CD14-positive monocyte (primary cell): ENCODE measurements around the gene SNHG17. TPM values are rescaled to one million over a fixed set of nuclear protein-coding genes. Genes with fewer than 3 reads are reported as not detected.

ENCODE experiments used
- DNase-seq, 3 donors: peaks; one replicate each; pipeline ENCODE4 v3.0.0-alpha.2; 2011 to 2022
- H2AFZ ChIP-seq: 2 replicates; pipeline ENCODE4 v1.6.0; 2012; ENCODE audit warnings: mild to moderate bottlenecking, low read depth, low read length, inconsistent platforms; ENCODE audit not compliant: insufficient read depth, poor library complexity, severe bottlenecking
- H3K27ac ChIP-seq, 2 donors: 1 replicate in 1 of 2; 2 replicates in 1 of 2; pipeline ENCODE4 v1.5.1; 2012 to 2013; ENCODE audit warnings: low read length in 2 of 2, control low read depth in 1 of 2, inconsistent platforms in 1 of 2, low read depth in 1 of 2, mild to moderate bottlenecking in 1 of 2
- H3K27me3 ChIP-seq, 2 donors: one replicate each; pipeline versions ENCODE4 v1.6.0 to v1.6.1; 2011 to 2013; ENCODE audit warnings: low read length in 2 of 2; ENCODE audit not compliant: control insufficient read depth in 2 of 2, insufficient read depth in 2 of 2
- H3K36me3 ChIP-seq, 2 donors: replicated peaks in 1 of 2; 1 replicate in 1 of 2; 2 replicates in 1 of 2; pipeline versions ENCODE4 v1.5.1 to v1.6.1; 2012 to 2013; ENCODE audit warnings: low read length in 2 of 2, control low read depth in 1 of 2, inconsistent platforms in 1 of 2, mild to moderate bottlenecking in 1 of 2; ENCODE audit not compliant: insufficient read depth in 2 of 2, control insufficient read depth in 1 of 2
- H3K4me1 ChIP-seq, 2 donors: 1 replicate in 1 of 2; 2 replicates in 1 of 2; pipeline versions ENCODE4 v1.5.1 to v1.6.1; 2012 to 2013; ENCODE audit warnings: low read length in 2 of 2, control low read depth in 1 of 2, inconsistent platforms in 1 of 2, mild to moderate bottlenecking in 1 of 2, moderate library complexity in 1 of 2; ENCODE audit not compliant: insufficient read depth in 2 of 2, control insufficient read depth in 1 of 2
- H3K4me2 ChIP-seq: replicated peaks from 2 replicates; pipeline ENCODE3; 2012; ENCODE audit warnings: low read length, moderate library complexity, mild to moderate bottlenecking; ENCODE audit not compliant: poor library complexity, severe bottlenecking; ENCODE audit errors: extremely low read depth
- H3K4me3 ChIP-seq, 3 experiments: fragments of 200-600 bp in 1 of 3; sonication (generic) in 1 of 3; replicated peaks in 1 of 3; 1 replicate in 2 of 3; 2 replicates in 1 of 3; pipeline ENCODE4 v1.5.1; 2011 to 2013; ENCODE audit warnings: low read length in 3 of 3, mild to moderate bottlenecking in 3 of 3, control low read depth in 2 of 3, low read depth in 2 of 3, inconsistent platforms in 1 of 3, moderate library complexity in 1 of 3
- H3K79me2 ChIP-seq: 2 replicates; pipeline ENCODE4 v1.6.0; 2012; ENCODE audit warnings: mild to moderate bottlenecking, control low read depth, inconsistent platforms, low read length, moderate library complexity; ENCODE audit not compliant: insufficient read depth
- H3K9ac ChIP-seq: 2 replicates; pipeline ENCODE4 v1.6.0; 2017; ENCODE audit warnings: low read length, mild to moderate bottlenecking; ENCODE audit not compliant: insufficient read depth, poor library complexity, severe bottlenecking
- H3K9me3 ChIP-seq, 2 donors: replicated peaks in 1 of 2; 1 replicate in 1 of 2; 2 replicates in 1 of 2; pipeline versions ENCODE4 v1.5.1 to v1.6.1; 2012 to 2013; ENCODE audit warnings: low read length in 2 of 2, control low read depth in 1 of 2; ENCODE audit not compliant: control insufficient read depth in 1 of 2, insufficient read depth in 1 of 2
- H4K20me1 ChIP-seq: 2 replicates; pipeline ENCODE4 v1.6.0; 2012; ENCODE audit warnings: mild to moderate bottlenecking, low read length, control low read depth, moderate library complexity; ENCODE audit not compliant: insufficient read depth
- H3K27ac Mint-ChIP-seq, 7 donors: one replicate each; pipeline ENCODE4 v1.8.0; 2020; ENCODE audit warnings: mild to moderate bottlenecking in 7 of 7, mixed read lengths in 7 of 7, moderate library complexity in 6 of 7, inconsistent platforms in 2 of 7
- H3K27me3 Mint-ChIP-seq, 3 donors: one replicate each; pipeline ENCODE4 v1.8.0; 2021 to 2022; ENCODE audit warnings: low read depth in 3 of 3, mild to moderate bottlenecking in 3 of 3, mixed read lengths in 3 of 3, moderate library complexity in 3 of 3, inconsistent platforms in 1 of 3
- H3K36me3 Mint-ChIP-seq, 2 donors: one replicate each; pipeline ENCODE4 v1.8.0; 2020; ENCODE audit warnings: mixed read lengths in 2 of 2, inconsistent platforms in 1 of 2, mild to moderate bottlenecking in 1 of 2
- H3K4me1 Mint-ChIP-seq: one replicate; pipeline ENCODE4 v1.8.0; 2020; ENCODE audit warnings: mild to moderate bottlenecking, mixed read lengths
- H3K4me3 Mint-ChIP-seq, 2 donors: one replicate each; pipeline ENCODE4 v1.8.0; 2020; ENCODE audit warnings: mild to moderate bottlenecking in 2 of 2, mixed read lengths in 2 of 2, moderate library complexity in 1 of 2
- H3K9me3 Mint-ChIP-seq, 7 donors: one replicate each; pipeline ENCODE4 v1.8.0; 2020 to 2022; ENCODE audit warnings: mixed read lengths in 7 of 7, mild to moderate bottlenecking in 6 of 7, moderate library complexity in 6 of 7, inconsistent platforms in 2 of 7
- WGBS: methylation state at CpG from one replicate; pipeline ENCODE4 v1.1.5; 2013; ENCODE audit warnings: missing lambda C conversion rate; ENCODE audit not compliant: insufficient coverage; 5-methylcytosine and 5-hydroxymethylcytosine counted together
- intact Hi-C, 2 donors: fragments of 100-400 bp; cut with micrococcal nuclease; formaldehyde crosslinking; loops; one replicate each; pipeline versions ENCODE4 v1.15.0 to v1.15.1; 2023
- polyA plus RNA-seq, 3 donors: library from polyadenylated mRNA; depleted of rRNA in 1 of 3; unstranded in 2 of 3; stranded (reverse) in 1 of 3; fragments of 300-500 nt in 2 of 3; fragments of >200 nt in 1 of 3; fragmentation: Illumina TruSeq in 2 of 3; gene quantifications; 1 replicate in 2 of 3; 2 replicates in 1 of 3; pipeline ENCODE4 v1.2.3, GENCODE V29; 2012 to 2021
- TF ChIP-seq, protein P1 (sequence below): fragments of 200-600 bp; IDR thresholded peaks from one replicate; pipeline ENCODE4 v1.8.0; 2022; ENCODE audit warnings: antibody characterized with exemption, mild to moderate bottlenecking

Gene SNHG17
- polyA plus RNA-seq, 3 donors = 10.1 to 32.4 (median 29.2) TPM

DNA sequence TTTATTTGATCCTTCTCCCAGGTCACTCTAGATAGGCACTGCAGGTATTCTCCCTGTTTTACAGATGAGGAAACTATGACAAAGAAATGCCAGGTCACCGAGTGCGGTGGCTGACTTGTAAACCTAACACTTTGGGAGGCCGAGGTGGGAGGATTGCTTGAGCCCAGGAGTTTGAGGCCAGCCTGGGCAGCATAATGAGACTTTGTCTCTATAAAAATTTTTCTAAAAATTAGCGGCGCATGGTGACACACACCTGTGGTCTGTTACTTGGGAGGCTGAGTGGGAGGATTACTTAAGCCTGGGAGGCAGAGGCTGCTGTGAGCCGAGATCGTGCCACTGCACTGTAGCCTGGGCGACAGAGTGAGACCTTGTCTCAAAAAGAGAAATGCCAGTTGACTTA, 42.6 kb upstream of the SNHG17 start:
- Histone ChIP-seq H4K20me1 (peaks cover 91% of the 10 kb centered on the region), H3K4me3 (no peak overlapping the region), H3K27ac (no peak overlapping the region), H3K36me3 (peaks cover under 1 to 12% of the 10 kb centered on the region in 2 donors), H3K4me2 (no peak overlapping the region), H3K9me3 (no peaks in the 10 kb centered on the region), H2AFZ (no peak overlapping the region), H3K79me2 (peaks cover 90% of the 10 kb centered on the region), H3K9ac (no peak overlapping the region), H3K27me3 (no peaks in the 10 kb centered on the region), H3K4me1 (peaks cover 15 to 17% of the 10 kb centered on the region in 2 donors)
- no peak for DNase-seq
- peaks cover 17 to 22% of the 10 kb centered on the region in 2 donors for H3K36me3 Mint-ChIP-seq
- no peaks in the 10 kb centered on the region for H3K27me3 Mint-ChIP-seq
- TF ChIP-seq, protein P1, sequence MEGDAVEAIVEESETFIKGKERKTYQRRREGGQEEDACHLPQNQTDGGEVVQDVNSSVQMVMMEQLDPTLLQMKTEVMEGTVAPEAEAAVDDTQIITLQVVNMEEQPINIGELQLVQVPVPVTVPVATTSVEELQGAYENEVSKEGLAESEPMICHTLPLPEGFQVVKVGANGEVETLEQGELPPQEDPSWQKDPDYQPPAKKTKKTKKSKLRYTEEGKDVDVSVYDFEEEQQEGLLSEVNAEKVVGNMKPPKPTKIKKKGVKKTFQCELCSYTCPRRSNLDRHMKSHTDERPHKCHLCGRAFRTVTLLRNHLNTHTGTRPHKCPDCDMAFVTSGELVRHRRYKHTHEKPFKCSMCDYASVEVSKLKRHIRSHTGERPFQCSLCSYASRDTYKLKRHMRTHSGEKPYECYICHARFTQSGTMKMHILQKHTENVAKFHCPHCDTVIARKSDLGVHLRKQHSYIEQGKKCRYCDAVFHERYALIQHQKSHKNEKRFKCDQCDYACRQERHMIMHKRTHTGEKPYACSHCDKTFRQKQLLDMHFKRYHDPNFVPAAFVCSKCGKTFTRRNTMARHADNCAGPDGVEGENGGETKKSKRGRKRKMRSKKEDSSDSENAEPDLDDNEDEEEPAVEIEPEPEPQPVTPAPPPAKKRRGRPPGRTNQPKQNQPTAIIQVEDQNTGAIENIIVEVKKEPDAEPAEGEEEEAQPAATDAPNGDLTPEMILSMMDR = no peak
- H3K4me1 Mint-ChIP-seq = peaks cover 27% of the 10 kb centered on the region
- peak overlapping the region in 1 of 7 donors; percentile 21 for H3K27ac Mint-ChIP-seq
- no peaks in the 10 kb centered on the region for H3K9me3 Mint-ChIP-seq
- intact Hi-C loops = no loop called here
- WGBS = 97% methylated on average over 6 of the region's 8 CpGs
- no peak overlapping the region for H3K4me3 Mint-ChIP-seq

DNA sequence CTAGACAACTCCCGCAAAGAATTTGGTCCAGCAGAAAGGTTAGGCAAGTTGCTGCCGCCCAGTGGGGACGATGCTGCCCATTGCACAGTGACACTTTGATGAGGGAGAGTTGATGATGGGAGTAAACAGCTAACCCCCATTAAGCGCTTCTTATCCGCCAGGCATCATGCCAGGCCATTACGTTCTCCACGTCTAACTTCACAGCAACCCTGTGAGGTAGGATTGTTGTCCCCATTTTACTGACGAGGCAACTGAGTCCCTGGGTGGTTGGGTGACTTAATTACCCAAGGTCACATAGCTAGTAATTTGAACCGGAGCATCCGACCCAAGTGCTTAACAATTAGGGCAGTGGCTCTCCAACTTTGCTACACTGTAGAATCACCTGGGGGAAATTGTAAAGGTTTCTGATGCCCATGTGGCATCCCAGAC, 38.3 kb upstream of the SNHG17 start:
- Histone ChIP-seq H3K36me3 (no peaks in the 10 kb centered on the region), H3K4me1 (peaks cover 21 to 23% of the 10 kb centered on the region in 2 donors), H4K20me1 (peaks cover 49% of the 10 kb centered on the region), H3K9ac (peak overlapping the region; percentile 95), H3K4me2 (peak overlapping the region; percentile 88), H3K27me3 (no peaks in the 10 kb centered on the region), H2AFZ (peak overlapping the region; percentile 95), H3K79me2 (peaks cover 56% of the 10 kb centered on the region), H3K4me3 (peak overlapping the region; percentile 61 to 86 (median 75)), H3K27ac (peak overlapping the region; percentile 44 to 79), H3K9me3 (peaks cover 0 to 3% of the 10 kb centered on the region in 2 donors)
- Mint-ChIP-seq H3K27me3 (peaks cover 0 to 5% (median 3%) of the 10 kb centered on the region in 3 donors), H3K36me3 (peaks cover 3 to 9% of the 10 kb centered on the region in 2 donors), H3K9me3 (peaks cover 0 to 5% (median 4%) of the 10 kb centered on the region in 7 donors), H3K4me3 (peak overlapping the region; percentile 89 to 90), H3K27ac (peak overlapping the region; percentile 75 to 91 (median 89)), H3K4me1 (peaks cover 31% of the 10 kb centered on the region)
- WGBS = 0% methylated on average over 1 of the region's 10 CpGs
- intact Hi-C loops = loop anchor here (5.0 kb wide), 1 partner anchor 36 kb away; the partner anchor contains the start of gene SNHG17 (in 2 of the 2)
- TF ChIP-seq, protein P1 = no peak
- DNase-seq = peak in 1 of 3 donors; percentile 12
